Panc1 (cell line): ENCODE measurements around the gene XRCC4. TPM values are rescaled to one million over a fixed set of nuclear protein-coding genes. Genes with fewer than 3 reads are reported as not detected.

ENCODE experiments used
- ATAC-seq: fragments of 200-7000 bp; cut with Tn5 transposase; 2 replicates; pipeline ENCODE4 v1.9.1; 2020; ENCODE audit warnings: mild to moderate bottlenecking, moderate library complexity
- BruUV-seq: library from RNA; stranded (reverse); fragments of 400-500 nt; replicated peaks from 2 replicates; lab custom pipeline; 2021; lab: Mats Ljungman, UMichigan
- CTCF ChIA-PET: fragments of 300-600 bp; sonication (Branson Sonifier 250); formaldehyde crosslinking; loops from one replicate; lab custom pipeline; 2022; ENCODE audit warnings: antibody characterized with exemption; lab: Charles Lee
- POLR2A ChIA-PET: fragments of 300-600 bp; sonication (Branson Sonifier 250); formaldehyde crosslinking; loops from one replicate; lab custom pipeline; 2022; ENCODE audit warnings: antibody characterized with exemption; lab: Charles Lee
- DNase-seq: peaks from one replicate; pipeline ENCODE4 v3.0.0-alpha.2; 2010; ENCODE audit warnings: low read depth, low spot score
- H3K27ac ChIP-seq: 2 replicates; pipeline ENCODE4 v1.5.1; 2011; ENCODE audit warnings: mild to moderate bottlenecking, low read length, inconsistent platforms
- H3K27me3 ChIP-seq: fragments of 200-500 bp; sonication (Bioruptor generic); 2 replicates; pipeline ENCODE4 v1.6.0; 2014; ENCODE audit warnings: low read length, inconsistent platforms; ENCODE audit not compliant: control insufficient read depth, insufficient read depth
- H3K36me3 ChIP-seq: fragments of 200-500 bp; sonication (Bioruptor generic); 2 replicates; pipeline ENCODE4 v1.5.1; 2014; ENCODE audit warnings: inconsistent platforms, mild to moderate bottlenecking, low read length, moderate library complexity; ENCODE audit not compliant: control insufficient read depth, insufficient read depth
- H3K4me1 ChIP-seq: 2 replicates; pipeline ENCODE4 v1.5.1; 2011; ENCODE audit warnings: inconsistent platforms, mild to moderate bottlenecking, low read length, moderate library complexity; ENCODE audit not compliant: control insufficient read depth, insufficient read depth
- H3K4me3 ChIP-seq, 2 experiments: 2 replicates each; pipeline ENCODE4 v1.5.1; 2011 to 2012; ENCODE audit warnings: low read depth in 2 of 2, low read length in 2 of 2, mild to moderate bottlenecking in 2 of 2, inconsistent platforms in 1 of 2, moderate library complexity in 1 of 2
- H3K9me3 ChIP-seq: fragments of 200-500 bp; sonication (Bioruptor generic); 2 replicates; pipeline ENCODE4 v1.5.1; 2014; ENCODE audit warnings: low read depth, mild to moderate bottlenecking, inconsistent platforms, low read length, moderate library complexity; ENCODE audit not compliant: control insufficient read depth, insufficient read depth
- POLR2AphosphoS5 ChIP-seq: IDR thresholded peaks from 2 replicates; pipeline ENCODE4 v1.6.1; 2012; ENCODE audit warnings: mild to moderate bottlenecking, low read depth, low read length, moderate library complexity
- SIN3A ChIP-seq: IDR thresholded peaks from 2 replicates; pipeline ENCODE4 v1.6.1; 2012; ENCODE audit warnings: low read depth, mild to moderate bottlenecking, low read length, moderate library complexity, borderline replicate concordance; ENCODE audit not compliant: insufficient read depth
- TCF7L2 ChIP-seq: IDR thresholded peaks from 2 replicates; pipeline ENCODE4 v1.6.1; 2011; ENCODE audit warnings: mild to moderate bottlenecking, low read depth, low read length, inconsistent platforms
- in situ Hi-C: cut with HindIII; loops from 2 replicates; pipeline ENCODE4 v1.10.0; 2016; ENCODE audit warnings: low sequenced_read_pairs, low pct_unique_long_range_greater_than_20kb
- intact Hi-C: fragments of 100-400 bp; cut with micrococcal nuclease; formaldehyde crosslinking; loops from one replicate; pipeline ENCODE4 v1.10.0; 2022; ENCODE audit not compliant: unreplicated experiment
- total RNA-seq: library from RNA; stranded (reverse); gene quantifications from one replicate; pipeline ENCODE4 v1.2.1, GENCODE V29; 2021; ENCODE audit not compliant: unreplicated experiment
- TF ChIP-seq, protein P1 (sequence below): fragments of 450-650 bp; IDR thresholded peaks from 2 replicates; pipeline ENCODE4 v1.5.1; 2017; ENCODE audit warnings: mild to moderate bottlenecking
- TF ChIP-seq, protein P2 (sequence below), 2 experiments: IDR thresholded peaks; 2 replicates each; pipeline ENCODE4 v1.6.1; 2011 to 2012; ENCODE audit warnings: low read depth in 2 of 2, control low read depth in 1 of 2, low read length in 1 of 2, mild to moderate bottlenecking in 1 of 2, moderate library complexity in 1 of 2; ENCODE audit not compliant: insufficient read depth in 1 of 2

The XRCC4 gene
- total RNA-seq, 1 experiment from 2014 or later: 12.5 TPM

DNA sequence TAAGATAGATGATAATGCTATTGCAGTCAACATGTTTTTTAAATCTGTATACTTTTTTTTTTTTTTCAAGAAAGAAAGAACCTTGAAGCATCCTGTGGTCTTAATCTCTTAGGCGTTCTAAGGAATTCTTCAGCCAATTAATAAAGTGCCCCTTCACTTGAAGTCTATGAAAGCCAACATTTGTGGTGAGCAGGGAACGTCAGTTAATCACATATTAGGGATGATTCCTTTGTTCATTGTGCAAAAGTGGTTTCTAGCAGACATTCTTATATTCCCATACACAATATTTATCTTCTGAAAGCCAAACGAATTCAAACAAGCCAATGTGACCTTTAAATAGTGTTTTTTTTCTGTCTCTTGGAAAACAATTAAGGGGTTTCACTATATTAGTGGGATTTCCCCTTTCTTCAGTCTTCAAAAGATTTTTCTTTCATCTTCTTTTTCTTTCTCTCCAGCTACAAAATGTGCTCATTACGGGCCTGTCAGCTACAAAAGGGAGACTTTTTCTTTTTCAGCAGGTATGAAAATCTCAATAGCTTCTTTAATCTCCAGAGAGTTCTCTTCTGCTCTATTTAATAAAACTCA lies 40.3 kb upstream of the XRCC4 start:
- Histone ChIP-seq H3K27me3 (no peaks in the 10 kb centered on the region), H3K9me3 (no peaks in the 10 kb centered on the region), H3K27ac (no peak overlapping the region), H3K4me3 (no peak overlapping the region), H3K4me1 (no peaks in the 10 kb centered on the region), H3K36me3 (no peaks in the 10 kb centered on the region)
- ChIA-PET CTCF (no interaction called here), POLR2A (no interaction called here)
- in situ Hi-C loops: no loop called here
- ATAC-seq (no peak), DNase-seq (no peak)
- BruUV-seq: no TSS peak
- TF ChIP-seq, protein P1, sequence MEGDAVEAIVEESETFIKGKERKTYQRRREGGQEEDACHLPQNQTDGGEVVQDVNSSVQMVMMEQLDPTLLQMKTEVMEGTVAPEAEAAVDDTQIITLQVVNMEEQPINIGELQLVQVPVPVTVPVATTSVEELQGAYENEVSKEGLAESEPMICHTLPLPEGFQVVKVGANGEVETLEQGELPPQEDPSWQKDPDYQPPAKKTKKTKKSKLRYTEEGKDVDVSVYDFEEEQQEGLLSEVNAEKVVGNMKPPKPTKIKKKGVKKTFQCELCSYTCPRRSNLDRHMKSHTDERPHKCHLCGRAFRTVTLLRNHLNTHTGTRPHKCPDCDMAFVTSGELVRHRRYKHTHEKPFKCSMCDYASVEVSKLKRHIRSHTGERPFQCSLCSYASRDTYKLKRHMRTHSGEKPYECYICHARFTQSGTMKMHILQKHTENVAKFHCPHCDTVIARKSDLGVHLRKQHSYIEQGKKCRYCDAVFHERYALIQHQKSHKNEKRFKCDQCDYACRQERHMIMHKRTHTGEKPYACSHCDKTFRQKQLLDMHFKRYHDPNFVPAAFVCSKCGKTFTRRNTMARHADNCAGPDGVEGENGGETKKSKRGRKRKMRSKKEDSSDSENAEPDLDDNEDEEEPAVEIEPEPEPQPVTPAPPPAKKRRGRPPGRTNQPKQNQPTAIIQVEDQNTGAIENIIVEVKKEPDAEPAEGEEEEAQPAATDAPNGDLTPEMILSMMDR: no peak
- TF ChIP-seq TCF7L2 (no peak), POLR2AphosphoS5 (no peak), SIN3A (no peak)
- TF ChIP-seq, protein P2, sequence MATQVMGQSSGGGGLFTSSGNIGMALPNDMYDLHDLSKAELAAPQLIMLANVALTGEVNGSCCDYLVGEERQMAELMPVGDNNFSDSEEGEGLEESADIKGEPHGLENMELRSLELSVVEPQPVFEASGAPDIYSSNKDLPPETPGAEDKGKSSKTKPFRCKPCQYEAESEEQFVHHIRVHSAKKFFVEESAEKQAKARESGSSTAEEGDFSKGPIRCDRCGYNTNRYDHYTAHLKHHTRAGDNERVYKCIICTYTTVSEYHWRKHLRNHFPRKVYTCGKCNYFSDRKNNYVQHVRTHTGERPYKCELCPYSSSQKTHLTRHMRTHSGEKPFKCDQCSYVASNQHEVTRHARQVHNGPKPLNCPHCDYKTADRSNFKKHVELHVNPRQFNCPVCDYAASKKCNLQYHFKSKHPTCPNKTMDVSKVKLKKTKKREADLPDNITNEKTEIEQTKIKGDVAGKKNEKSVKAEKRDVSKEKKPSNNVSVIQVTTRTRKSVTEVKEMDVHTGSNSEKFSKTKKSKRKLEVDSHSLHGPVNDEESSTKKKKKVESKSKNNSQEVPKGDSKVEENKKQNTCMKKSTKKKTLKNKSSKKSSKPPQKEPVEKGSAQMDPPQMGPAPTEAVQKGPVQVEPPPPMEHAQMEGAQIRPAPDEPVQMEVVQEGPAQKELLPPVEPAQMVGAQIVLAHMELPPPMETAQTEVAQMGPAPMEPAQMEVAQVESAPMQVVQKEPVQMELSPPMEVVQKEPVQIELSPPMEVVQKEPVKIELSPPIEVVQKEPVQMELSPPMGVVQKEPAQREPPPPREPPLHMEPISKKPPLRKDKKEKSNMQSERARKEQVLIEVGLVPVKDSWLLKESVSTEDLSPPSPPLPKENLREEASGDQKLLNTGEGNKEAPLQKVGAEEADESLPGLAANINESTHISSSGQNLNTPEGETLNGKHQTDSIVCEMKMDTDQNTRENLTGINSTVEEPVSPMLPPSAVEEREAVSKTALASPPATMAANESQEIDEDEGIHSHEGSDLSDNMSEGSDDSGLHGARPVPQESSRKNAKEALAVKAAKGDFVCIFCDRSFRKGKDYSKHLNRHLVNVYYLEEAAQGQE (IDR thresholded peaks at IDR 0.05; ENCODE audit: insufficient read depth in 1 of 2, low read depth in 2 of 2, low read length in 1 of 2): no peak
- intact Hi-C loops: no loop called here

DNA sequence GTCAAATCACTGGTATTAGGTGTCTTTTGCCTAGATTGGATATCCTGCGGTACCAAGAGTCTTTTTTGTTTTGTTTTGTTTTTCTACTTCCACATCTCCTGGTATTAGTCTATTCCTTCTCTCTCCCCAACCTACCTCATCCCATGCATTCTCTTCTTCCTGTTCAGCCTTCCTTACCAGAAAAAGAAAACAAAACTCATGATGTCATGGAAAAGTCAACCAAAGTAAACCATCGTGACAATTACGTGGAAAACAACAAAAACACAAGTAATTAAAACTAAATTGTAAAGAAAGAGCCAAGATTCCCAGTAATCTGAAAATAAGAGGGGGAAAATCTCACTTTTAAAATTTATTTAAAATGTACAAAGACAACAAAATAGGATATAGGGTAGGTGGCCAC lies 38.4 kb upstream of the XRCC4 start:
- BruUV-seq: no TSS peak
- no peak overlapping the region for H3K27ac ChIP-seq
- no peaks in the 10 kb centered on the region for H3K4me1 ChIP-seq
- no peaks in the 10 kb centered on the region for H3K27me3 ChIP-seq
- no peak overlapping the region for H3K4me3 ChIP-seq
- POLR2A ChIA-PET: interaction anchor here (0.6 kb wide), 1 partner anchor 370 kb away, joined by 3 read pairs; no protein-coding TSS in a partner anchor
- CTCF ChIA-PET: interaction anchor here (0.7 kb wide), 1 partner anchor 727 kb away, joined by 6 read pairs; no protein-coding TSS in a partner anchor
- in situ Hi-C loops (no loop called here), intact Hi-C loops (no loop called here)
- ATAC-seq: no peak
- TF ChIP-seq, protein P2 (IDR thresholded peaks at IDR 0.05; ENCODE audit: insufficient read depth in 1 of 2, low read depth in 2 of 2, low read length in 1 of 2): no peak
- TF ChIP-seq SIN3A (no peak), TCF7L2 (no peak), POLR2AphosphoS5 (no peak)
- TF ChIP-seq, protein P1: no peak
- DNase-seq: no peak
- no peaks in the 10 kb centered on the region for H3K9me3 ChIP-seq
- no peaks in the 10 kb centered on the region for H3K36me3 ChIP-seq
